GM12892 (cell line): ENCODE data around the gene PSIP1.
"Not testable (repeated sequence)": the region's sequence is repeated elsewhere in the genome, so short reads cannot be mapped to it uniquely, and the experiment has no call there.

Experiments used
- DNase-seq: peaks from one replicate; pipeline ENCODE4 v3.0.0; 2011; ENCODE audit not compliant: insufficient read length
- FAIRE-seq: peaks from 2 replicates; lab custom pipeline; 2011; peaks lifted over from hg19 to GRCh38; lab: Jason Lieb, UNC
- POLR2A ChIP-seq: IDR thresholded peaks from 2 replicates; pipeline ENCODE4 v1.6.1; 2011; ENCODE audit warnings: low read depth, low read length, control low read depth
- POLR2AphosphoS5 ChIP-seq: IDR thresholded peaks from 2 replicates; pipeline ENCODE4 v1.6.1; 2011; ENCODE audit warnings: low read depth, low read length, control low read depth
- TAF1 ChIP-seq: IDR thresholded peaks from 2 replicates; pipeline ENCODE4 v1.6.1; 2011; ENCODE audit warnings: low read depth, mild to moderate bottlenecking, control low read depth, low read length, borderline replicate concordance

PSIP1 gene

DNA sequence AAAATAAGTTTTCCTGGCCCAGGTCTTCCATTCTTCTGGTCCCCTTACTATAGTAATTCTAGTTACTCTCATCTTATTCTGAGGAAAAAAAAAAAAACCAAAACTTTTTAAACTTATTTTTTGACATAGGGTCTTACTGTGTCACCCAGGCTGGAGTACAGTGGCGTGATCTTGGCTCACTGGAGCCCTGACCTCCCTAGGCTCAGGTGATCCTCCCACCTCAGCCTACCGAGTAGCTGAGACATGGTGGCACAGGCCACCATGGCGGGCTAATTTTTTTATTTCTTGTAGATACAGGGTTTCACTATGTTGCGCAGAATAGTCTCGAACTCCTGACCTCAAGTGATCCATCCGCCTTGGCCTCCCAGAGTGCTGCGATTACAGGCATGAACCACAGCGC, 49.7 kb downstream of the PSIP1 start:
- TF ChIP-seq POLR2AphosphoS5 (no peak), POLR2A (no peak), TAF1 (no peak)
- no peak for DNase-seq
- no peak for FAIRE-seq

DNA sequence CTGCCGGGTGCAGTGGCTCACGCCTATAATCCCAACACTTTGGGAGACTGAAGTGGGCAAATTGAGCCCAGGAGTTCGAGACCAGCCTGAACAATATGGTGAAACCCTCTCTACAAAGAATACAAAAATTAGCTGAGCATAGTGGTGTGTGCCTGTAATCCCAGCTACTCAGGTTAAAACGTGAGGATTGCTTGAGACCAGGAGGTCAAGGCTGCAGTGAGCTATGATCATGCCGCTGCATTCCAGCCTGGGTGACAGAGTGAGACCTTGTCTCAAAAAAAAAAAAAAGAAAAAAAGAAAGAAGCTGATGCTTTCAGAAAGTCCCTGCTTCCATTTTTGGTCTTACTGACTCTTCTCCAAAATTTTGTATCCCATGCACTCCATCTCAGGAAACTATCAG, 56.8 kb downstream of the PSIP1 start:
- FAIRE-seq (no peak), DNase-seq (no peak)
- TF ChIP-seq POLR2A (no peak), TAF1 (no peak), POLR2AphosphoS5 (no peak)

DNA sequence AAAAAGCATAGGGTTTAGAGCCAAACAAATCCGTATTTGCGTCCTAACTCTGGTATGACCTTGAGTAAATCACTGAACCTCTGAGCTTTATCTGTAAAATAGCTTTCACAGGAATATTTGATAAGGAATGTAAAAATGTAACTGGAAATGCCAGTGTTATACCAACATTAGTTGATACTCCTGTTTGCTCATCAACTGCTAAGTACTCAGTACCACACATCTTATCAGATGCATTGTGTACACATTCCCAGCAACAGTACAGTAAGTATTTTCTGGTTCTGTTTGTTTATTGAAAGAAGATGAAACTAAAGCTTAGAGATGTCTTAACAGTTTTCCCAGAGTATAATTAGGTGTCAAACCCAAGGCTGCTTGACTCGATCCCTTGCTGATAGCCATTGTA, 66.6 kb downstream of the PSIP1 start:
- TF ChIP-seq POLR2A (no peak), POLR2AphosphoS5 (no peak), TAF1 (no peak)
- no peak for DNase-seq
- FAIRE-seq, result peak; percentile 48

DNA sequence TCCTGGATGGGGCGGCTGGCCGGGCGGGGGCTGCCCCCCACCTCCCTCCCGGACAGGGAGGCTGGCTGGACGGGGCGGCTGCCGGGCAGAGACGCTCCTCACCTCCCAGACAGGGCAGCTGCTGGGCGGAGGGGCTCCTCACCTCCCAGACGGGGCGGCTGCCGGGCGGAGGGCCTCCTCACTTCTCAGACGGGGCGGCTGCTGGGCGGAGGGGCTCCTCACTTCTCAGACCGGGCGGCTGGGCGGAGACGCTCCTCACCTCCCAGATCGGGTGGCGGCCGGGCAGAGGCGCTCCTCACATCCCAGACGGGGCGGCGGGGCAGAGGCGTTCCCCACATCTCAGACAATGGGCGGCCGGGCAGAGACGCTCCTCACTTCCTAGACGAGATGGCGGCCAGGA, 68.5 kb downstream of the PSIP1 start:
- not testable (repeated sequence) for DNase-seq, FAIRE-seq

DNA sequence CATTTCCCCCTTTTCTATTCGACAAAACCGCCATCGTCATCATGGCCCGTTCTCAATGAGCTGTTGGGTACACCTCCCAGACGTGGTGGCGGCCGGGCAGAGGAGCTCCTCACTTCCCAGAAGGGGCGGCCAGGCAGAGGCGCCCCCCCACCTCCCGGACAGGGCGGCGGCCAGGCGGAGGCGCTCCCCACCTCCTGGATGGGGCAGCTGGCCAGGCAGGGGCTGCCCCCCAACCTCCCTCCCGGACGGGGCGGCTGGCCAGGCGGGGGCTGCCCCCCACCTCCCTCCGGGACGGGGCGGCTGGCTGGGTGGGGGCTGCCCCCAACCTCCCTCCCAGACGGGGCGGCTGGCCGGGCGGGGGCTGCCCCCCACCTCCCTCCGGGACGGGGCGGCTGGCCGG, 68.9 kb downstream of the PSIP1 start:
- not testable (repeated sequence) for DNase-seq, FAIRE-seq

DNA sequence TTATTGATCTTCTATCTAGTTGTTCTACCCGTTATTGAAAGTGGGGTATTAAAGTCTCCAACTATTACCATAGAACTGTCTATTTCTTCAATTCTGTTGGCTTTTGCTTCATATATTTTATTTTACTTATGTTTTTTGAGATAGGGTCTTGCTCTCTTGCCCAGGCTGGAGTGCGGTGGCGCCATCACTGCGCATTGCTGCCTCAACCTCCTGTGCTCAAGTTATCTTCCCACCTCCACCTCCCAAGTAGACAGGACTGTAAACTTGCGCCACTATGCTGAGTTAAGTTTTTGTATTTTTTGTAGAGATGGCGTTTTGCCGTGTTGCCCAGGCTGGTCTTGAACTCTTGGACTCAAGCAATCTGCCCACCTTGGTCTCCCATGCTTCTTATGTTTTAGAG, 71.9 kb downstream of the PSIP1 start:
- TF ChIP-seq POLR2AphosphoS5 (no peak), TAF1 (no peak), POLR2A (no peak)
- DNase-seq (no peak), FAIRE-seq (no peak)

DNA sequence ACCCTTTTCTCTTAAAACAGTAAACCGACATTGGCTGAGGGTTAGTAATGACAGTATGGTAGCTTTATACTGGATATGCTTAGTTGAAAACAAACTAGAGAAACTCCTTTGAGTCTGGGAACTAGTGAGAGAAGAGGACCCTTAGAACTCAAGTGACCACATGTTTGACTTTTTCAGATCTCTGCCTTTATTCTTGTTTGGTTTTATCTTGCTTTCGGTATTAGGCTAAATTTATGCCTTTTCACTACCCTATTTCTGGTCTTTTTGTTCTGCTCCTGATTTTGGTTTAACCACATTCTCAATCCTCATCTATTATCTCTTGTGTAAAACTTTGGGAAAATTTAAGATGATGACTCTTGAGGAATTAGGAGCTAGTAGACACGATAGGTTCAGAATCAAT, 77.1 kb downstream of the PSIP1 start:
- FAIRE-seq (peak; percentile 66), DNase-seq (no peak)
- no peak for TF ChIP-seq POLR2A

DNA sequence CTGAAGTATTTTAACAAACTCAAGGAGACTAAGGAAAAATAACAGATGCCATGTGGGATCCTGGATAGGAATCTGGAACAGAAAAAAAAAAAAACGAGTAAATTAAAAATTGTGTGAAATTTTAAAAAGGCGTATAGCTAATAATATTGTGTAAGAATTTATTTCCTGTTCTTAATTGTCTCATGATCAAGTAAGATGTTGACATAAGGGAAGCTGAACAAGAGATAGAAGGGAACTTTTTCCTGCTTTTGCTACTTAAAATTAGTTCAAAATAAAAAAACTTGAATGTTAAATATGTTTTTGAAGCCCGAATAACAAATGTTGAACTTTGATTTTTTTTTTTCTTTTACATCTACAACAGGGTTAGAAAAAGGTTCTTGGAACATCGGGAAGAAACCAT, 77.6 kb downstream of the PSIP1 start:
- FAIRE-seq, result no peak

DNA sequence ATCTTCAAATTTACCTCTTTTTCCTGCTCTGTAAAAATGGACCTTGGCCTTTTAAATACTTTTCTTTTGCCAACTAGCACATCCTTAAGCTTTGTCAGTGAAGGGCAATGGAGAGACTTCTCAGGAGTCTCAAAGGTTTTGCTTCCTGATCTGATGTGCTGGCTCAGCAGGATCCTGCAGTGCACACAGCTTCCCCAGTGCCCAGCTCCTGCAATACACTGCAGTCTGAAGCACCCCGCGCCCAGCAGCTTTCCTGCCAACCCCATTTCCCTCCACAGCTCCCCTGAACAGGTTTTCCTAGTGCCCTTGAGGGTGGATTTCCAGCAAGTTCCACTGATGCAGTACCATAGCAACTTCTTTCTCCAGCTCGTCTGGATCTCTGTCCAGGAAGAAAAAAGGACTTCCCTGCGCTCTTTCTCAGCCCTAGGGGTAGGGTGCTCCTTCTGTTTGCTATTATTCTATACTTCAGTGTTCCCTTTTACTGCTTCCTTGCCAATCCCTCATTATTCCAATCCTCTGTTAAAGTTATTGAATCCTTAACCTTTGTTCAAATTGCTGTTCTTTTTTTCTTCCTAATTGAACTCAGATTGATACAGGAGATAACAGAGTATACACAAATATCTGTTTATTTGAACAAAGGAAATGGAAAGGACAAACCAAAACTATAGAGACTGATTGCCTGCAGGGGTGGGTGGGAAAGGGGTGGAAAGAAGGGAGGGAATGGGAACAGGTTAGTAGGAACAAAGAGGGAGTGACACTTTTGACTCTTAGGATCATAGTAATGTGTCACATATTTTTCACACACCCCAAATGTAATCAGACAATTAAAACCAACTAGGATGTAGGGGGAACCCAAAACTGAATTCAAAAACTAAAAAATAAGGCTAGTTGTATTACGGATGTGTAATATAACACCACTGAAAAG, 79.6 kb downstream of the PSIP1 start:
- TF ChIP-seq TAF1 (no peak), POLR2A (no peak), POLR2AphosphoS5 (no peak)
- FAIRE-seq, result no peak
- DNase-seq, result no peak

More for the DNA sequence above, 77.6 kb downstream of the PSIP1 start:
- no peak for DNase-seq
- TF ChIP-seq TAF1 (no peak), POLR2A (no peak), POLR2AphosphoS5 (no peak)

DNA sequence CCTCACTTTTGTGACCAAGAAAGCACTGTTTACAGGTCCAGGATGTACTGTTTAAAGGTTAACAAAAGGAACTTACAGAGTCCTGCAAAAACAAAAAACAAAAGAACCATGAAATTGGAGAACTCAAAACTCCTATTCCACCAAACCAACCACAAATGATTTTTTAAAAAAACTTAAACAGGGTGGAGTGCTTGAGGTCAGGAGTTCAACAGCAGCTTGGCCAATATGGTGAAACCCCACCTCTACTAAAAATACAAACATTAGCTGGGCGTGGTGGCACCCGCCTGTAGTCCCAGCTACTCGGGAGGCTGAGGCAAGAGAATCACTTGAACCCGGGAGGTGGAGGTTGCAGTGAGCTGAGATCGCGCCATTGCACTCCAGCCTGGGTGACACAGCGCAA, 83.1 kb downstream of the PSIP1 start:
- DNase-seq, FAIRE-seq: not testable (repeated sequence)

DNA sequence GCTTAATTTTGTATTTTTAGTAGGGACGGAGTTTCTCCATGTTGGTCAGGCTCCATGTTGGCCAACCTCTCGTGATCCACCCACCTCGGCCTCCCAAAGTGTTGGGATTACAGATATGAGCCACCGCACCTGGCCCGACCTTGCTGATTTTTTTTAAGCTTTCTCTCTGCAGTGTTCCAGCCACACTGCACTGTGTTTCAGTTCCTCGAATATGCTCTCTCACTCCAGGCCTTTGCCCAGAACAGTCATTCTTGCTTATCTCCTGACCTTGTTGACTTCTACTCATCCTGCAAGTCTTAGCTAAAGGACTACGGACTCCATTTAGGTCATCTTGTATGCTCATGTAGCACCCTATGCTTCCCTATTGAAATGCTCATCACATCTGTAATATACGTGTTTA, 84.8 kb downstream of the PSIP1 start:
- DNase-seq, result no peak
- FAIRE-seq, result peak; percentile 90
- TF ChIP-seq TAF1, result no peak
- TF ChIP-seq POLR2AphosphoS5, result no peak

DNA sequence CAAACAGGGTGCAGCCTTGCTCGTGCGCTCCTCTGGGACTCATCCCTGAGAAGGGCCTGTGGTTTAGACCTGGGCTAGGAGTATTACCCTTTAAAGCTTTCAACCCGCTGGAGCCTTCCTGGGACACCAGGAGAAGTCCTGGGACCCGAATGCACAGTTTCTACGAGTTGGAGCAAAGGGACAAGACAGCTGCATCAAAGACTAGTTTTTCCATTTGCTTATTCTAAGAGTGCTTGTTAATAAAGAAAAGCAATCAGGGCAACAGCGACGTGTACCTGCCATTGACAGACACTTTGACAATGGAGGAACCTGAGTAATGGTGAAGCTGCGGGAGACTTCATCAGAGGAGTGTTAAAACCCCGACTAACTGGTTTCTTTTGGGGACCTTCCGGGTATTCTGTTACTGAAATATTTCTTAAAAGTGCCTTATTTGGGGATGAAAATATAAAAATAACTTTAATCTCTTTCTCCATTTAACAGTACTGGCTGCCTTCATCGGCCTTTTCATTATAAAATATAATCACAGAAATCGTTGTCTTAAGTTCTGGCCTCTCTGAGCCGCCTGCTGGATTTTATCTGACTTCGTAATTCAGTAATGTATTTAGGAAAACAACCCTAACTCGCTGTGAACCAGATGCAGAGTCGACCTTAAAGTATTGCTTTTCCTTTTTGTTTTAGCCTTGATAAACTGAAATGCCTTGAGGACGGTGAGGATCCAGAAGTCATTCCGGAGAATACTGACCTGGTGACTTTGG, 87.4 kb downstream of the PSIP1 start:
- no peak for DNase-seq
- peak; percentile 9 for FAIRE-seq
- TF ChIP-seq POLR2AphosphoS5, result no peak
- no peak for TF ChIP-seq TAF1
- no peak for TF ChIP-seq POLR2A
